GM23338 (cell line): ENCODE measurements around the gene NUDCD2. TPM values are rescaled to one million over a fixed set of nuclear protein-coding genes. Genes with fewer than 3 reads are reported as not detected.

Experiments
- ATAC-seq: fragments of 200-7000 bp; cut with Tn5 transposase; 3 replicates; pipeline ENCODE4 v1.9.1; 2020
- DNase-seq: peaks from one replicate; pipeline ENCODE4 v3.0.0-alpha.2; 2015; ENCODE audit warnings: low spot score
- H2AFZ ChIP-seq: fragments of 200-600 bp; sonication (generic); 2 replicates; pipeline ENCODE4 v1.8.0; 2016; ENCODE audit warnings: antibody characterized with exemption, mild to moderate bottlenecking, moderate library complexity
- H3F3A ChIP-seq: fragments of 200-600 bp; sonication (generic); replicated peaks from 2 replicates; pipeline ENCODE4 v1.8.0; 2017; ENCODE audit warnings: antibody characterized with exemption, mixed run types, low read depth
- H3K27ac ChIP-seq: fragments of 200-600 bp; sonication (generic); 2 replicates; pipeline ENCODE4 v1.6.1; 2016; ENCODE audit warnings: low read depth
- H3K27me3 ChIP-seq: fragments of 200-600 bp; sonication (generic); 2 replicates; pipeline ENCODE4 v1.8.0; 2016; ENCODE audit warnings: mild to moderate bottlenecking, mixed run types, moderate library complexity; ENCODE audit not compliant: insufficient read depth
- H3K36me3 ChIP-seq: fragments of 200-600 bp; sonication (generic); 2 replicates; pipeline ENCODE4 v1.8.0; 2016; ENCODE audit warnings: mild to moderate bottlenecking; ENCODE audit not compliant: insufficient read depth
- H3K4me1 ChIP-seq: fragments of 200-600 bp; sonication (generic); 2 replicates; pipeline ENCODE4 v1.8.0; 2016; ENCODE audit warnings: mild to moderate bottlenecking, moderate library complexity; ENCODE audit not compliant: insufficient read depth
- H3K4me2 ChIP-seq: fragments of 200-600 bp; sonication (generic); 2 replicates; pipeline ENCODE4 v1.7.1; 2017; ENCODE audit warnings: mixed run types
- H3K4me3 ChIP-seq: fragments of 200-600 bp; sonication (generic); 2 replicates; pipeline ENCODE4 v1.6.1; 2016; ENCODE audit warnings: mixed run types
- H3K79me2 ChIP-seq: fragments of 200-600 bp; sonication (generic); replicated peaks from 2 replicates; pipeline ENCODE4 v1.8.0; 2017; ENCODE audit warnings: mild to moderate bottlenecking; ENCODE audit not compliant: insufficient read depth
- H3K9me2 ChIP-seq: fragments of 200-600 bp; sonication (generic); 2 replicates; pipeline ENCODE4 v1.8.0; 2017; ENCODE audit not compliant: insufficient read depth
- H4K20me1 ChIP-seq: fragments of 200-600 bp; sonication (generic); replicated peaks from 2 replicates; pipeline ENCODE4 v1.8.0; 2017; ENCODE audit warnings: mild to moderate bottlenecking; ENCODE audit not compliant: insufficient read depth
- H3K27ac Mint-ChIP-seq: 2 replicates; pipeline ENCODE4 v1.8.0; 2020; ENCODE audit warnings: inconsistent platforms, mild to moderate bottlenecking, moderate library complexity, mixed read lengths
- H3K27me3 Mint-ChIP-seq: 3 replicates; pipeline ENCODE4 v1.8.0; 2022; ENCODE audit warnings: low read depth, mild to moderate bottlenecking, moderate library complexity, mixed read lengths, inconsistent platforms; ENCODE audit not compliant: insufficient read depth, poor library complexity
- H3K36me3 Mint-ChIP-seq: 3 replicates; pipeline ENCODE4 v1.8.0; 2021; ENCODE audit warnings: low read depth, mild to moderate bottlenecking, inconsistent platforms, moderate library complexity, mixed read lengths
- H3K4me1 Mint-ChIP-seq: 3 replicates; pipeline ENCODE4 v1.8.0; 2020; ENCODE audit warnings: mild to moderate bottlenecking, inconsistent platforms, mixed read lengths
- H3K4me3 Mint-ChIP-seq: 3 replicates; pipeline ENCODE4 v1.8.0; 2021; ENCODE audit warnings: moderate library complexity, mild to moderate bottlenecking, inconsistent platforms, mixed read lengths
- H3K9me3 Mint-ChIP-seq: 3 replicates; pipeline ENCODE4 v1.8.0; 2020; ENCODE audit warnings: moderate library complexity, mild to moderate bottlenecking, inconsistent platforms, mixed read lengths
- CREB1 ChIP-seq: fragments of 250-450 bp; sonication (Bioruptor Pico); IDR thresholded peaks from 2 replicates; pipeline ENCODE4 v1.5.0; 2020; ENCODE audit warnings: low read depth, mild to moderate bottlenecking, moderate library complexity
- CTCF ChIP-seq, 2 experiments: fragments of 200-600 bp in 1 of 2; sonication (generic) in 1 of 2; conservative IDR thresholded peaks; 2 replicates each; pipeline versions ENCODE4 v1.5.1 to v1.6.1; 2016 to 2017; ENCODE audit warnings: antibody characterized with exemption in 2 of 2, low read depth in 2 of 2, mild to moderate bottlenecking in 2 of 2, moderate library complexity in 1 of 2
- ETS1 ChIP-seq: IDR thresholded peaks from 2 replicates; pipeline ENCODE4 v1.6.1; 2016; ENCODE audit warnings: antibody characterized with exemption
- EZH2 ChIP-seq: fragments of 200-600 bp; sonication (generic); IDR thresholded peaks from one replicate; pipeline ENCODE4 v1.8.0; 2017; ENCODE audit warnings: antibody characterized with exemption, mild to moderate bottlenecking, low read depth; ENCODE audit not compliant: unreplicated experiment
- EZH2phosphoT487 ChIP-seq: fragments of 200-600 bp; sonication (generic); IDR thresholded peaks from one replicate; pipeline ENCODE4 v1.8.1; 2018; ENCODE audit warnings: antibody characterized with exemption; ENCODE audit not compliant: unreplicated experiment
- JUNB ChIP-seq: IDR thresholded peaks from one replicate; pipeline ENCODE4 v1.6.1; 2016; ENCODE audit warnings: antibody characterized with exemption; ENCODE audit not compliant: unreplicated experiment
- NANOG ChIP-seq: IDR thresholded peaks from 2 replicates; pipeline ENCODE4 v1.6.1; 2016; ENCODE audit warnings: antibody characterized with exemption, borderline replicate concordance
- POLR2AphosphoS5 ChIP-seq: IDR thresholded peaks from 2 replicates; pipeline ENCODE4 v1.6.1; 2016; ENCODE audit warnings: antibody characterized with exemption, low read depth
- REST ChIP-seq: IDR thresholded peaks from one replicate; pipeline ENCODE4 v1.6.1; 2018; ENCODE audit warnings: antibody characterized with exemption; ENCODE audit not compliant: unreplicated experiment
- STAT1 ChIP-seq: IDR thresholded peaks from one replicate; pipeline ENCODE4 v1.6.1; 2016; ENCODE audit warnings: antibody characterized with exemption; ENCODE audit not compliant: unreplicated experiment
- ZNF331 ChIP-seq: fragments of 250-450 bp; sonication (Bioruptor Pico); IDR thresholded peaks from 2 replicates; pipeline ENCODE4 v1.5.0; 2020; ENCODE audit warnings: low read depth, mild to moderate bottlenecking, moderate library complexity
- polyA plus RNA-seq: library from polyadenylated mRNA; unstranded; fragments of >200 nt; fragmentation: Nextera tagmentation; extraction: Ambion mirVana; gene quantifications from 2 replicates; pipeline ENCODE4 v1.2.1, GENCODE V29; 2016
- total RNA-seq: library from RNA; depleted of rRNA; stranded (reverse); fragments of >200 nt; shearing (Covaris generic); gene quantifications from 2 replicates; pipeline ENCODE4 v1.2.3, GENCODE V29; 2014
- TF ChIP-seq, protein P1 (sequence below): fragments of 250-450 bp; sonication (Bioruptor Pico); IDR thresholded peaks from 2 replicates; pipeline ENCODE4 v1.5.0; 2020; ENCODE audit warnings: mild to moderate bottlenecking, moderate library complexity

Gene NUDCD2
- total and polyA plus RNA-seq, 2 experiments from 2014 or later: 23.2 to 123 TPM

- TF ChIP-seq, protein P1, sequence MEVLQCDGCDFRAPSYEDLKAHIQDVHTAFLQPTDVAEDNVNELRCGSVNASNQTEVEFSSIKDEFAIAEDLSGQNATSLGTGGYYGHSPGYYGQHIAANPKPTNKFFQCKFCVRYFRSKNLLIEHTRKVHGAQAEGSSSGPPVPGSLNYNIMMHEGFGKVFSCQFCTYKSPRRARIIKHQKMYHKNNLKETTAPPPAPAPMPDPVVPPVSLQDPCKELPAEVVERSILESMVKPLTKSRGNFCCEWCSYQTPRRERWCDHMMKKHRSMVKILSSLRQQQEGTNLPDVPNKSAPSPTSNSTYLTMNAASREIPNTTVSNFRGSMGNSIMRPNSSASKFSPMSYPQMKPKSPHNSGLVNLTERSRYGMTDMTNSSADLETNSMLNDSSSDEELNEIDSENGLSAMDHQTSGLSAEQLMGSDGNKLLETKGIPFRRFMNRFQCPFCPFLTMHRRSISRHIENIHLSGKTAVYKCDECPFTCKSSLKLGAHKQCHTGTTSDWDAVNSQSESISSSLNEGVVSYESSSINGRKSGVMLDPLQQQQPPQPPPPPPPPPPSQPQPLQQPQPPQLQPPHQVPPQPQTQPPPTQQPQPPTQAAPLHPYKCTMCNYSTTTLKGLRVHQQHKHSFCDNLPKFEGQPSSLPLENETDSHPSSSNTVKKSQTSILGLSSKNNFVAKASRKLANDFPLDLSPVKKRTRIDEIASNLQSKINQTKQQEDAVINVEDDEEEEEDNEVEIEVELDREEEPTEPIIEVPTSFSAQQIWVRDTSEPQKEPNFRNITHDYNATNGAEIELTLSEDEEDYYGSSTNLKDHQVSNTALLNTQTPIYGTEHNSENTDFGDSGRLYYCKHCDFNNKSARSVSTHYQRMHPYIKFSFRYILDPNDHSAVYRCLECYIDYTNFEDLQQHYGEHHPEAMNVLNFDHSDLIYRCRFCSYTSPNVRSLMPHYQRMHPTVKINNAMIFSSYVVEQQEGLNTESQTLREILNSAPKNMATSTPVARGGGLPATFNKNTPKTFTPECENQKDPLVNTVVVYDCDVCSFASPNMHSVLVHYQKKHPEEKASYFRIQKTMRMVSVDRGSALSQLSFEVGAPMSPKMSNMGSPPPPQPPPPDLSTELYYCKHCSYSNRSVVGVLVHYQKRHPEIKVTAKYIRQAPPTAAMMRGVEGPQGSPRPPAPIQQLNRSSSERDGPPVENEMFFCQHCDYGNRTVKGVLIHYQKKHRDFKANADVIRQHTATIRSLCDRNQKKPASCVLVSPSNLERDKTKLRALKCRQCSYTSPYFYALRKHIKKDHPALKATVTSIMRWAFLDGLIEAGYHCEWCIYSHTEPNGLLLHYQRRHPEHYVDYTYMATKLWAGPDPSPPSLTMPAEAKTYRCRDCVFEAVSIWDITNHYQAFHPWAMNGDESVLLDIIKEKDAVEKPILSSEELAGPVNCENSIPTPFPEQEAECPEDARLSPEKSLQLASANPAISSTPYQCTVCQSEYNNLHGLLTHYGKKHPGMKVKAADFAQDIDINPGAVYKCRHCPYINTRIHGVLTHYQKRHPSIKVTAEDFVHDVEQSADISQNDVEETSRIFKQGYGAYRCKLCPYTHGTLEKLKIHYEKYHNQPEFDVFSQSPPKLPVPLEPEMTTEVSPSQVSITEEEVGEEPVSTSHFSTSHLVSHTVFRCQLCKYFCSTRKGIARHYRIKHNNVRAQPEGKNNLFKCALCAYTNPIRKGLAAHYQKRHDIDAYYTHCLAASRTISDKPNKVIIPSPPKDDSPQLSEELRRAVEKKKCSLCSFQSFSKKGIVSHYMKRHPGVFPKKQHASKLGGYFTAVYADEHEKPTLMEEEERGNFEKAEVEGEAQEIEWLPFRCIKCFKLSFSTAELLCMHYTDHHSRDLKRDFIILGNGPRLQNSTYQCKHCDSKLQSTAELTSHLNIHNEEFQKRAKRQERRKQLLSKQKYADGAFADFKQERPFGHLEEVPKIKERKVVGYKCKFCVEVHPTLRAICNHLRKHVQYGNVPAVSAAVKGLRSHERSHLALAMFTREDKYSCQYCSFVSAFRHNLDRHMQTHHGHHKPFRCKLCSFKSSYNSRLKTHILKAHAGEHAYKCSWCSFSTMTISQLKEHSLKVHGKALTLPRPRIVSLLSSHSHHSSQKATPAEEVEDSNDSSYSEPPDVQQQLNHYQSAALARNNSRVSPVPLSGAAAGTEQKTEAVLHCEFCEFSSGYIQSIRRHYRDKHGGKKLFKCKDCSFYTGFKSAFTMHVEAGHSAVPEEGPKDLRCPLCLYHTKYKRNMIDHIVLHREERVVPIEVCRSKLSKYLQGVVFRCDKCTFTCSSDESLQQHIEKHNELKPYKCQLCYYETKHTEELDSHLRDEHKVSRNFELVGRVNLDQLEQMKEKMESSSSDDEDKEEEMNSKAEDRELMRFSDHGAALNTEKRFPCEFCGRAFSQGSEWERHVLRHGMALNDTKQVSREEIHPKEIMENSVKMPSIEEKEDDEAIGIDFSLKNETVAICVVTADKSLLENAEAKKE: no peak
- TF ChIP-seq POLR2AphosphoS5 (no peak), EZH2 (no peak), JUNB (no peak), STAT1 (no peak), CREB1 (no peak)
These were observed 39.0 kb upstream of the NUDCD2 start (continued) for GRCh38 chr5:163498886-163499285.

- no peak overlapping the region for H3K4me3 Mint-ChIP-seq
- Histone ChIP-seq H3K4me2 (no peak overlapping the region), H3K4me3 (no peak overlapping the region), H3F3A (no peaks in the 10 kb centered on the region), H3K27ac (no peak overlapping the region), H3K4me1 (peaks cover 4% of the 10 kb centered on the region), H3K79me2 (no peaks in the 10 kb centered on the region), H3K9me2 (no peaks in the 10 kb centered on the region), H2AFZ (no peak overlapping the region), H3K27me3 (no peaks in the 10 kb centered on the region), H3K36me3 (peaks cover 5% of the 10 kb centered on the region; the same call in 1 of the 2 replicates), H4K20me1 (no peaks in the 10 kb centered on the region)
- H3K9me3 Mint-ChIP-seq: no peaks in the 10 kb centered on the region
- H3K27ac Mint-ChIP-seq: no peak overlapping the region
- no peak for ATAC-seq
- H3K27me3 Mint-ChIP-seq: no peaks in the 10 kb centered on the region
- peaks cover 3% of the 10 kb centered on the region; the same call in 2 of the 3 replicates for H3K4me1 Mint-ChIP-seq
- peaks cover 7% of the 10 kb centered on the region; the same call in 2 of the 3 replicates for H3K36me3 Mint-ChIP-seq
- DNase-seq: no peak
- no peak for TF ChIP-seq EZH2
- no peak for TF ChIP-seq JUNB
- TF ChIP-seq CTCF (conservative IDR thresholded peaks at IDR 0.05; ENCODE audit: low read depth in 2 of 2): no peak
- TF ChIP-seq NANOG: no peak
- no peak for TF ChIP-seq EZH2phosphoT487
- no peak for TF ChIP-seq POLR2AphosphoS5
- no peak for TF ChIP-seq REST
- no peak for TF ChIP-seq ETS1
- TF ChIP-seq STAT1: no peak
- no peak for TF ChIP-seq ZNF331 (CRISPR knock-in tag)
- TF ChIP-seq CREB1: no peak
These were observed 37.4 kb upstream of the NUDCD2 start for GRCh38 chr5:163497315-163497714.
